ENCODE data around the gene ACTR3C. TPM values are rescaled to one million over a fixed set of nuclear protein-coding genes. Genes with fewer than 3 reads are reported as not detected.
"Not testable (repeated sequence)": the region's sequence is repeated elsewhere in the genome, so short reads cannot be mapped to it uniquely, and the experiment has no call there.

The ACTR3C gene
- total RNA-seq, 2 donors from 2014 or later = 2.9 to 12.6 TPM

DNA sequence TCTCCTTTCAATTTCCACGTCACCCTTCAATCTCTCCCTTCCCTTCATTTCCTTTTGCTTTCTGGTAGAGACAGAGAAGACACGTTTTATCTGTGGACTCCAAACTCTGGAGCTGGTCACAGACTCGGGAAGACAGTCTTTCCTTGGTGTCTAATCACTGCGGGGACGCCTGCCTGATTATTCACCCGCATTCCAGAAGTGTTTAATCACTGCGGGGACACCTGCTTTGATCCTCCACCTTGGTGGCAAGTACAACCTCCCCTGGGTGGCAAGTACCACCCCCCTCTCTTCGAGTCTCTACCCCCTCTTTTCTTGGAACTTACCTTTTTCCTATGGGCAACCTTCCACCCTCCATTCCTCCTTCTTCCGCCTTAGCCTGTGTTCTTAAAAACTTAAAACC, 15.4 kb downstream of the ACTR3C start:
- Mint-ChIP-seq H3K4me1 (ENCODE audit: low read depth in 2 of 2) (peaks cover 0 to 8% of the 10 kb centered on the region in 2 donors), H3K27me3 (no peaks in the 10 kb centered on the region)

DNA sequence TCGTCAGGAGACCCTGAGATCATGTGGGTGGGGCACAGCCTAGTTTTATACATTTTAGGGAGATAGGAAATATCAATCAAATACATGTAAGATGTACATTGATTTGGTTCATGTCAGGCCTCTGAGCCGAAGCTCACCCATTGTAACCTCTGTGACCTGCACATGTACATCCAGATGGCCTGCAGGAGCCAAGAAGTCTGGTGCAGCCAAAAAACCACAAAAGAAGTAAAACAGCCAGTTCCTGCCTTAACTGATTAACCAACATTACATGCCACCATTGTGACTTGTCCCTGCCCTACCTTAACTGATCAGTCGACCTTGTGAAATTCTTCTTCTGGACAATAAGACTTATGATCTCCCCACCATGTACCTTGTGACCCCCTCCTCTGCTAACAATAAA, 16.2 kb downstream of the ACTR3C start:
- Mint-ChIP-seq H3K9me3 (no peaks in the 10 kb centered on the region), H3K27ac (no peak overlapping the region), H3K4me1 (ENCODE audit: low read depth in 2 of 2) (peaks cover 0 to 11% of the 10 kb centered on the region in 2 donors), H3K36me3 (no peaks in the 10 kb centered on the region), H3K4me3 (no peak overlapping the region), H3K27me3 (no peaks in the 10 kb centered on the region)
- no peak for ATAC-seq
- DNase-seq (ENCODE audit: low spot score) = no peak

More for the DNA sequence above, 15.4 kb downstream of the ACTR3C start:
- Mint-ChIP-seq H3K36me3 (no peaks in the 10 kb centered on the region), H3K27ac (no peak overlapping the region), H3K9me3 (no peaks in the 10 kb centered on the region), H3K4me3 (no peak overlapping the region)
- ATAC-seq (no peak), DNase-seq (ENCODE audit: low spot score) (no peak)

DNA sequence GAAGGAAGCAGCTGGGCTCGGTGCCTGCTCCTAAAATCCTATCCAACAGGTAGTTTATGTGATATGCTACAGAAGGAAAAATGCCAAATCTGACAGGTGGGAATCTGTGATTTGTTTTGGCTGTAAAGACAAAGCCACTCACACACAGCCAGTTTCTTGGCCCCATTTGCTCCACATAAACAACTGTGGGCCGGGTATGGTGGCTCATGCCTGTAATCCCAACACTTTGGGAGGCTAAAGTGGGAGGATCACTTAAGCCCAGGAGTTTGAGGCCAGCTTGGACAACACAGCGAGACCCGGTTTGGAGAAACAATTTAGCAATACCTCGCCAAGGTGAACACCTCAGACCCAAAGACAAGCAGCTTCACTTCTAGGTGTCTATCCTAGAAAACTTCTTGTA, 17.0 kb downstream of the ACTR3C start:
- not testable (repeated sequence) for H3K27ac Mint-ChIP-seq

DNA sequence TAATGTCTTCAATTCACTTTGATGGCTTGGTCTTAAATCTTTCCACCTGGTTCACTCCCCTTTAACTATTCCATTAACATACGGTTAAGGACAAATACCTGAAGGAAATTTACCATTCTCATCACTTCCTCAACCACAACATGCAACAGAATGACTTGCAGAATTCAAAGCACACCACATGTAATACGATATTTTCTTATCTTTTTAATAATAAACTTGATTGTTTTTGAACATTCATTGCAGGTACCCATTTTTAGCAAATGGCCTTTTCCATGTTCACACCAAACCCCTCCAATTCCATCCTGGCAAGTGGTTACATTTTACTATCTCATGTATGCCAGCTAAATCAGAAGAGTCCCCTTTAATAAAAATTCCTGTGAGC, 17.5 kb downstream of the ACTR3C start:
- H3K4me1 Mint-ChIP-seq (ENCODE audit: low read depth in 2 of 2) = peaks cover 0 to 11% of the 10 kb centered on the region in 2 donors
- not testable (repeated sequence) for H3K27ac Mint-ChIP-seq, H3K4me3 Mint-ChIP-seq

More for the DNA sequence above, 17.0 kb downstream of the ACTR3C start:
- H3K36me3 Mint-ChIP-seq; H3K4me3 Mint-ChIP-seq; H3K9me3 Mint-ChIP-seq; H3K27me3 Mint-ChIP-seq; DNase-seq (ENCODE audit: low spot score); ATAC-seq: not testable (repeated sequence)
- H3K4me1 Mint-ChIP-seq (ENCODE audit: low read depth in 2 of 2) = peaks cover 0 to 11% of the 10 kb centered on the region in 2 donors

DNA sequence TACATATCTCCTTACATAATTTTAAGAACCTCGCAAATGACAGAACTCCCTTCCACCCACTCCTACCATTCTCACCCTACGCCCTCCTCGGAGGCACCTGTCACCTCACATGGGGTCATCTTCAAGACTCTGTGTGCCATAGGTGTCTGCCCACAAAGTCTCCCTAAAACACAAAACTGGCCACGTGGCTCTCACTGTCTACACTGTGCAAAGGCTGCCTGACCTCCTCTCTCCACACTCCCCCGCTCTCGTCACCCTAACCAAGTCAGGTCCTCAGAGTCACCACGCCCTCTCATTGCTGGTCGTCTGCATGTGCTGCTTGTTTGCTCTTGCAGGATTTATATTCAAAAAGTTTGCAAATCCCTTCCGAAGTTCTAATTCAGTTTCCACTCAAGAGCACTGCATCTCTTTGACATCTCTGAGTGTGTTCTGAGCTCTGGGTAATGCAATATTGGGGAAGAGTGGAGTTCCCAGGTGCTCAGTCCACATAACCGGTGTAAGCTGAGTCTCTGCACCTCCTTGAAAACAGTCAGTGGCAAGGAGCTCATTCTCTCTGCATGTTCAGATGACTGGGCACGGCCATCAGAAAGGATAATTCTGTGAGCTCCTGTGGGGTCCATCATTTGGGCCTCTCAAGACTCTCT, 18.0 kb downstream of the ACTR3C start:
- not testable (repeated sequence) for DNase-seq (ENCODE audit: low spot score); H3K27me3 Mint-ChIP-seq; H3K4me3 Mint-ChIP-seq; H3K9me3 Mint-ChIP-seq; H3K27ac Mint-ChIP-seq; H3K36me3 Mint-ChIP-seq; ATAC-seq
- peaks cover 0 to 11% of the 10 kb centered on the region in 2 donors for H3K4me1 Mint-ChIP-seq (ENCODE audit: low read depth in 2 of 2)

More for the DNA sequence above, 17.5 kb downstream of the ACTR3C start:
- not testable (repeated sequence) for DNase-seq (ENCODE audit: low spot score); H3K27me3 Mint-ChIP-seq; ATAC-seq; H3K36me3 Mint-ChIP-seq; H3K9me3 Mint-ChIP-seq

DNA sequence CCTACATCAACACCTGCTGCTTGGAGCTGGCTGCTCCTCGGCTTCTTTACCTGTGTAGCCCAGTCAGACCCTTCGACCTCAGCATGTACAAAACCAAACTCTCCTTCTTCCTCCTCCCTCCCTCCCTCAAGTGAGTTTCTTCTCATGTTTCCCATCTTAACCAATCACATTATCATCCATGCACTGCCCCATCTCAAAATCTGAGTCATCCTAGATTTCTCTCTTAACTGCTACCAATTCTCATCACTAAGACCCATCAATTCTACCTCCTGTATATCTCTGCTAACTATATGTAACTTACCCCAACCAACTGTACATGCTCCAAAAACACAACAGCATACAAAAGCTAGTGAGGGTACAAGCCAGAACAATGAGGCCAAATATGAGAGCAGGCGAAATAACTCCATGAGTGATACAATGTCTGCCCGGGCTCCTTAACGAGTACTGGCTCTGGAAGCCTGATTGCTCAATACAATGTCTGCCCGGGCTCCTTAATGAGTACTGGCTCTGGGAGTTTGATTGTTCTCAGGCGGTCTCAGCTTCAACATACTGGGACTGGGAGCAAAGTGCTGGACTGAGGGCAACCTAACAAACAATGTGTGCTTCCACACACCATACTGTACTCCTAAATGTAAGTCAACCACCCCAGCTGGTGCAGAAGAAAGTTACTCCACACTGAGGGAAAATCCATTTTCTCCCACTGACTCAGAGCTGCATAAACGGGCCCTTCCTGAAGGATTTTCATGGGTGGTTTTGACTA, 18.7 kb downstream of the ACTR3C start:
- not testable (repeated sequence) for H3K36me3 Mint-ChIP-seq; DNase-seq (ENCODE audit: low spot score); H3K27ac Mint-ChIP-seq; H3K4me3 Mint-ChIP-seq; H3K9me3 Mint-ChIP-seq; ATAC-seq; H3K27me3 Mint-ChIP-seq
- peaks cover 0 to 11% of the 10 kb centered on the region in 2 donors for H3K4me1 Mint-ChIP-seq (ENCODE audit: low read depth in 2 of 2)

DNA sequence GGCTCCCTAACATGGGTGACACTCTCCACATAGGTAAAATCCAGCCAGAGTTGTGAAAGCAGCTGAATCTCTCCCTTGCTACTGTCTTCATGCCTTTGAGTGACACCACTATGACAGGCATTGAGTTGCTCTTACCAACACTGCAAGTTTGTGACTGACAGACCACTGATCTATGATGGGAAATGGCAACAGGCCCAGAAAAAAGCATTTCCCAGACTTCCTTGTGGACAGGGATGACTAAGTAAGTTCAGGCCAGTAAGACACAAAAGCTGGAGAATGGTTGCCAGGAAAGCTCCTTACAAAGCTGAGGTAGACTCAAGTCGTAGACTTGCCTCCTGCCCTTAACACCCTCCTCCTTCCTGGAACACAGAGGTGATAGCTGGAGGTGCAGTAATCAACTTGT, 20.4 kb downstream of the ACTR3C start:
- H3K27ac Mint-ChIP-seq; H3K4me3 Mint-ChIP-seq; H3K9me3 Mint-ChIP-seq; H3K27me3 Mint-ChIP-seq; DNase-seq (ENCODE audit: low spot score); H3K36me3 Mint-ChIP-seq; ATAC-seq: not testable (repeated sequence)
- H3K4me1 Mint-ChIP-seq (ENCODE audit: low read depth in 2 of 2) = peaks cover 0 to 11% of the 10 kb centered on the region in 2 donors

DNA sequence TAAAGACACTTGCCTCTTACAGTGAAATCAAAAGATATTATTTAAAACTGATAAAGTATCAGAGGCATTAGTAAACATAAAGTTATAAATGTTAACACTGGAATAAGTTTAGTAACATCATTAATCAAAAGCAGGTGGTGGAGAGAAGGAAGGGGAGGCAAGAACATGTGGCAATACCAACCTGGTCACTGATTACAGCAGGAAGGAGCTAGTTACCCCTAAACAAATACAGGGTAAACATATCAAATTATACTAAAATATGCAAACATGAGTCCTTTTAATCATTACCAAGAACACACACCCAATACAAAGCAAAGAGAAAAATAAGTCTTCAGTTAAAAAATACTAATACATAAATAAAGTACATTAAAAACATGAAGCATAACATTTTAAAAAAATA, 25.4 kb downstream of the ACTR3C start:
- H3K4me1 Mint-ChIP-seq (ENCODE audit: low read depth in 2 of 2); H3K36me3 Mint-ChIP-seq; H3K27me3 Mint-ChIP-seq; ATAC-seq; DNase-seq (ENCODE audit: low spot score); H3K9me3 Mint-ChIP-seq; H3K27ac Mint-ChIP-seq; H3K4me3 Mint-ChIP-seq: not testable (repeated sequence)

DNA sequence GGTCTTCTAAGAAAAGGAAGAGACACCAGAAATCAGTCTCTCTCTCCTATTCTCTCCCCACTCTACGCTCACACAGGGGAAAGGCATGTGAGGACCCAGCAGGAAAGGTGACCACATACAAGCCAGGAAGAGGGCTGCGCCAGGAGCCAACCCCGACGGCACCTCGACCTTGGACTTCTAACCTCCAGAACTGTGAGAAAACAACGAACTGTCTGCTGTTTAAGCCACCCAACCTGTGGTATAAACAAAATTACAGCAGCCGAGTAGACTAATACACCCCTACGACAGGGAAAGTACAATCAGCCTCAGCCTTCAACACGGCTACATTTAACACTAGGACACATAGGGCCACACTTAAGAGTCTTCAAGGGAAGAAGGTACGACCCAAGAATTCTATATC, 26.5 kb downstream of the ACTR3C start:
- not testable (repeated sequence) for H3K27ac Mint-ChIP-seq; H3K36me3 Mint-ChIP-seq; H3K27me3 Mint-ChIP-seq; H3K9me3 Mint-ChIP-seq; ATAC-seq; DNase-seq (ENCODE audit: low spot score); H3K4me1 Mint-ChIP-seq (ENCODE audit: low read depth in 2 of 2); H3K4me3 Mint-ChIP-seq

DNA sequence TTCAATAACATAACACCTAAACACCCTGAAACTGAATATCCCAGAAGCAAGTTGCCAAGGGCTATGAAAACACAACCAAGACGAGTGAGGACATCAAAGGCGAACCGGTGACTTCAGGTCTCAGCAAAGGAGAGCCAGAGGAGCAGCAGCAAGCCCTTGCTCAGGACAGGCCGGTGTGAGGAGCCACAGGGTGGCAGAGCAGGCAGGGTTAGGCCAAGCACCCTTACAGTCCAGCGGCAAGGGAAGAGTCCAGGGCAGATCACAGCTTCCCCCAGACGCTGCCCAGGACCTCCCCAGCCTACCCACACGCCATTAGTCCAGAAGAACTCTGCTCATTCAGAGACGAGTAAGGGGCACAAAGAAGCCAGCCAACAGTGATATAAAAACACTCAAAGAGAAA, 27.7 kb downstream of the ACTR3C start:
- DNase-seq (ENCODE audit: low spot score); ATAC-seq; H3K36me3 Mint-ChIP-seq: not testable (repeated sequence)

DNA sequence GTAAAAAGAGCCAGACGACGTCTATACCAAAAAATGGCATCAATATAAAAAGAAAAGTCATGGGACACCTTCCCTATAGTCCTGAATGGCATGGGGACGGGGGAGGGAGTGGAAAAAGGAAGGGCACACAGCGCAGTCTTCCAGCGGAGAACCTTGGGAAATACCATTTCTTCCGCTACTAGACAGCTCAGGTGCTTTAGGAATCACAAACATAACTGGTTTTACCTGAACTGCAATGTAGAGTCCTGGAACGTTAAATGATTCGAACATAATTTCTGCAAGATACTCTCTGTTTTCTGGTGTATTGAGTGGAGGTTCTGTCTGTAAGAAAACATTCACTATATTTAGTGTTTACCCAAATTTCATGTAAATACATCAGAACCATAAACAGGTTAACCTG, 28.3 kb downstream of the ACTR3C start:
- not testable (repeated sequence) for H3K27me3 Mint-ChIP-seq; ATAC-seq; H3K27ac Mint-ChIP-seq; H3K9me3 Mint-ChIP-seq; H3K4me1 Mint-ChIP-seq (ENCODE audit: low read depth in 2 of 2); H3K4me3 Mint-ChIP-seq; H3K36me3 Mint-ChIP-seq; DNase-seq (ENCODE audit: low spot score)

More for the DNA sequence above, 27.7 kb downstream of the ACTR3C start:
- not testable (repeated sequence) for H3K27ac Mint-ChIP-seq; H3K4me3 Mint-ChIP-seq; H3K4me1 Mint-ChIP-seq (ENCODE audit: low read depth in 2 of 2); H3K27me3 Mint-ChIP-seq; H3K9me3 Mint-ChIP-seq

DNA sequence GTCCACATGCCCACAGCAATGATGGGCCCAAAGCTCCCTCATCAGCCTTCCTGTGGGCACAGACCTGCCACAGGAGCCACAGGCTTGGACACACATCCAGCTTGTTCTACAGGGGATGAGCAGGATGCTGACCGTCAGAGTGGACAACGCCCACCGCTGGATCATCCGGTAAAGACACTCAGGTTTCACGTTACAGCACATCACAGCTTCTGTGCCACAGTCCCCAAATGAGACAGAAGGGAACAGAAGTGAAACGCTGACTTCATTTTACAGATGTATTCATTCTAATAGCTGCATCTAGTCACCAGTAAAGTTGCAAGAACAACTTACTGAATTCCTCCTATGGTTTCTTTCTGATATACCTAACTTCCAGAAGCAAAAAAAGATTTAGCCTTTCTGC, 33.0 kb downstream of the ACTR3C start:
- not testable (repeated sequence) for DNase-seq (ENCODE audit: low spot score); H3K9me3 Mint-ChIP-seq; H3K27ac Mint-ChIP-seq; H3K36me3 Mint-ChIP-seq; ATAC-seq; H3K4me3 Mint-ChIP-seq; H3K4me1 Mint-ChIP-seq (ENCODE audit: low read depth in 2 of 2); H3K27me3 Mint-ChIP-seq

DNA sequence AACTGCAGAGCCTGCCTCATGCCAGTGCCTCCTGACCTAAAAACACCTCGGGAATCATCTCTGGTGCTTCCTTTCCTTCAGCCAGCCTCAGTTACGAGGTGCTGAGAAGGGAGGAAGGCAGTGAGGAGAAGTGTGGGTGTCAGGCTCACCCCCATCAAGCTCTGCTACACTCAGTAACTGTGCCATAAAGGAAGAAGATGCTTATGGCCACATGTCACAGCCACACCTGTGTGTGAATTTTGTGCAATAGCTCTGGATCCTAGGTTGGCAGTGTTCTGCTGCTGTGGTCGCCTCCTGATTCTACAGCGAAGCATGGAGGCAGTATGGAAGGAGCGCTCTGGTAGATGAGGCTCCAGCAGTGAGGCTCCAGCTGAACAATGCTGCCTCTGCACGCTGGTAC, 34.5 kb downstream of the ACTR3C start:
- H3K9me3 Mint-ChIP-seq; ATAC-seq; H3K27ac Mint-ChIP-seq; H3K4me1 Mint-ChIP-seq (ENCODE audit: low read depth in 2 of 2); DNase-seq (ENCODE audit: low spot score); H3K4me3 Mint-ChIP-seq; H3K27me3 Mint-ChIP-seq; H3K36me3 Mint-ChIP-seq: not testable (repeated sequence)

DNA sequence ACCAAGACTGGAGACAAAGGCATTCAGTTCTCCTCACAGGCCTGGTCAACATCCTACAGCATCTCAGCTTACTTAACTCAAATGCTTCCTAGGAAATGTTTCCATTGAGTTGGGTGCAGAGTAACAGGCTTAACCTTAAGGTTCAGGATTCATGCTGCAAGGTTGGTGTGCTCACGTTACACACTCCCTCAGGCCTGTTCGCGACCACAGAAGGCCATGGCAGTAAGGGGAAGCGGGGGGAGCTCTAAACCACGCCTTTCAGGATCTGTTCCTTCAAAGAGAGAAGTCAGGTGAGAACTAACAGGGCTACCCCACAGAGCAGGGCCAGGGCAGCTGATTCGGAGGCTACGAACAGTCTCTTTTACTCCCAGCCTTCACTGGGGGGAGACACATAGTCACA, 35.5 kb downstream of the ACTR3C start:
- not testable (repeated sequence) for ATAC-seq, H3K9me3 Mint-ChIP-seq, H3K27me3 Mint-ChIP-seq

More for the DNA sequence above, 35.5 kb downstream of the ACTR3C start:
- not testable (repeated sequence) for H3K4me1 Mint-ChIP-seq (ENCODE audit: low read depth in 2 of 2); DNase-seq (ENCODE audit: low spot score); H3K27ac Mint-ChIP-seq; H3K36me3 Mint-ChIP-seq; H3K4me3 Mint-ChIP-seq
